NCI-H774 (cell line): ENCODE measurements around the gene C14orf93.

Source experiments
- DNase-seq: peaks from one replicate; lab custom pipeline; 2025; lab: John Stamatoyannopoulos, UW

C14orf93 gene, protein sequence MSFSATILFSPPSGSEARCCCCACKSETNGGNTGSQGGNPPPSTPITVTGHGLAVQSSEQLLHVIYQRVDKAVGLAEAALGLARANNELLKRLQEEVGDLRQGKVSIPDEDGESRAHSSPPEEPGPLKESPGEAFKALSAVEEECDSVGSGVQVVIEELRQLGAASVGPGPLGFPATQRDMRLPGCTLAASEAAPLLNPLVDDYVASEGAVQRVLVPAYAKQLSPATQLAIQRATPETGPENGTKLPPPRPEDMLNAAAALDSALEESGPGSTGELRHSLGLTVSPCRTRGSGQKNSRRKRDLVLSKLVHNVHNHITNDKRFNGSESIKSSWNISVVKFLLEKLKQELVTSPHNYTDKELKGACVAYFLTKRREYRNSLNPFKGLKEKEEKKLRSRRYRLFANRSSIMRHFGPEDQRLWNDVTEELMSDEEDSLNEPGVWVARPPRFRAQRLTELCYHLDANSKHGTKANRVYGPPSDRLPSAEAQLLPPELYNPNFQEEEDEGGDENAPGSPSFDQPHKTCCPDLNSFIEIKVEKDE

GRCh38 chr14:23009939-23010726 lies at the start of gene C14orf93:
Gene C14orf93, minus strand, starts transcription at chr14:23010143. Its CDS starts 11,120 bp downstream, at chr14:22999023.
- DNase-seq: peak; percentile 73

GRCh38 chr14:23058654-23059504 lies 48.9 kb upstream of the C14orf93 start:
- no peak for DNase-seq

GRCh38 chr14:23057757-23058653 lies 48.1 kb upstream of the C14orf93 start:
- DNase-seq: no peak

DNA sequence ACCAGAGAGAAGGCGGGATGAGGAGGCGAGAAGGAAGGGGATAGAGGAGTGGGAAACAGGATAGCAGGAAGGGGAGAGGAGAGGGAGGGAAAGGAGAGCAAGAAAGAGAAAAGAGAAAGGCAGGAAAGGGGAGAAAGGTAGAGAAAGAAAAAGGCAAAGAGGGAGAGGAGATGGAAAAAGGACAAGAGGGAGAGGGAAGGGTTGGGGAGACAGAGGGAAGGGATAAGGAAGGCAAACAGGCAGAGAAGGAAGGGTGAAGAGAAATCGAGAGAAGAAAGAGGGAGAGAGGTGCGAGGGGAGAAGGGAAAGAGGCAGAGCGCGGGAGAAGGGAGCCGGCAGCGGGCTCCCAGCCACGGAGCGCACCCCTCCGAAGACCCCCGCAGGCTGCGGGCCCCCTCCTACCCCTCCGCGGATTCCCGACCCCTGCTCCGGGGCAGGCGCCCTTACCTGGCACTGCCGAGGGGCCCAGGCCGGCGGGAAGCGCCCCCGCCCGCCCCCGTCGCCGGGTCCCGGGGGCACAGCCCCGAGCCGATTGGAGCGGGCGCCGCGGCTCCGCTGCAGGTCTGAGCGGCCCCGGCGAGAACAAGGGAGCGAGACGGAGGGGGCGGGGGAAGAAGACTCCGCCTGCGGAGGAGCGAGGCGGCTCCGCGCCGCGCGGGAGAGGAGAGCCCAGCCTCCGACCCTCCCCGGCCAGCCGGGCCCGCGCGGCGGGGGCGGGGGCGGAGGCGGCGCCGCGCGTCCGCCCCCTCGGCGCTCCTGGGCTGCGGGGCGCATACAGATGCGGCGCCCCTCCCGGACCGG lies 47.2 kb upstream of the C14orf93 start, which contains the start of gene CDH24:
CDH24 (minus strand) TSS at position 565 of the 801 bp plus-strand sequence. CDS start 1,787 bp downstream, outside the sequence.
- no peak for DNase-seq

GRCh38 chr14:23056145-23056955 lies 46.4 kb upstream of the C14orf93 start:
- DNase-seq: no peak

- no peak for DNase-seq
Measured at GRCh38 chr14:23055621-23056144, 45.7 kb upstream of the C14orf93 start.

GRCh38 chr14:23055147-23055550 lies 45.2 kb upstream of the C14orf93 start:
- no peak for DNase-seq

- DNase-seq: no peak
Measured at GRCh38 chr14:23054000-23054811, 44.3 kb upstream of the C14orf93 start.

GRCh38 chr14:23053426-23053825 lies 43.5 kb upstream of the C14orf93 start:
- DNase-seq: no peak

- no peak for DNase-seq
Measured at GRCh38 chr14:23052671-23053070, 42.7 kb upstream of the C14orf93 start.

DNA sequence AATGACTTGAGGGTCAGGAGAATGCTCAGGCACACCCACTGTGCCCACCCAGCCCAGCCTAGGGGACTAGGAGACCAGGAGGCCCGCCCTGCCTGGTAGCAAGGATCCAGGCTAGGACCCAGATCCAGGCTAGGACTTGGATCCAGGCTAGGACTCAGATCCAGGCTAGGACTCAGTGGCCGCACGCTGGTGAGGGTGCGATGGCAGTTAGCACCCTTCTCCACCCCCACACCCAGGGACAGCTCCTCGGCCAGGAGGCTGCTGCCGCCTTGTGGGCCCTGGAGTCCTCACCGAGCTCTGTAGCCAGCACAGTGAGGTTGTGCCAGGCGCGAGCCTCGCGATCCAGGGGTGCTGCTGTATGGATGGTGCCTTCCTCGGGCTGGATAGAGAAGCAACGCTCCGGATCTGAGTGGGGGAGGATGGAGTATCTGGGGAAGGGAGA lies 42.3 kb upstream of the C14orf93 start:
- DNase-seq: no peak

GRCh38 chr14:23051141-23052057 lies 41.5 kb upstream of the C14orf93 start:
- DNase-seq: no peak

- DNase-seq: no peak
Measured at GRCh38 chr14:23049011-23049410, 39.1 kb upstream of the C14orf93 start.

DNA sequence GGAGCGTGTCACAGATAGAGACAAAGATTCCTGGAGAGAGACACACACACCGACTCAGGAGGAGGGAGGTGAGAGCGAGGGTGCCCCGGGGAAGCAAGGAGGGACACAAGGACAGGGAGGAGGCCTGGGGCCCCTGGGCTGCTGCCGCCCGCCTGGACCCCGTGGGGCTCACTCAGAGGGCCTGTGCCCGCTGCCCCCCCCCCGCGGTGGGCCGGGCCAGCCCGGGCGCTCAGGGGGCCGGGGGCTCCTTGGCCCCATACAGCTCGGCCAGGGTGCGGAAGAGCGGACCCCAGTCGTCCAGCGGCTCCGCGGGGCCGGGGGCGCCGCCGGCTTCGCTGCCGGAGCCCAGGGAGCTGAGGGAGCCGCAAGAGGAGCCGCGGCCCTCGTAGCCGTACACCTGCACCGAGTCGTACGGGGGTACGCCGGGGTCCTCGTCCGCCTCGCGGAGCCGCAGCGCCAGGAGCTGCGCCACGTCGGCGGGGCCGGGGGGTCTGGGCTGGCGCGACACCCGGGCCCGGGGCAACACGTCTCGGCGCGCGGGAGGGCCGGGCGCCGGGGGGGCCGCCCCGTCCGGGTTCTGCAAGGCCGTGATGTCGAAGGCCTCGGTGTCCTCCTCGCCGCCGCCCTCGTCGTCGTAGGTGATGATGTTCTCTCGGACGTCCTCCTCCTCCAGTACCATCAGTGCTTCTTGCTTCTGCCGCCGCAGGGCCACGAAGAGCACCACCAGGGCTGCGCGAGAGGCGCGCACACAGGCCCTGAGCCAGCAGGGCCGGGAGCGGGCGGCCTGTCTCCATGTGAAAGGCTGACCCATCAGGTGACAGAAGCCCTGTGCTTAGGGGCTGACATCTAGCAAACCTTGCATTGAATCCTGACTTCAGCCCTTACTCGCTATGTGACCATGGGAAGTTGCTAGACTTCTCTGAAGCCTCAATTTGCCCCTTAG lies 38.1 kb upstream of the C14orf93 start:
- DNase-seq: no peak

GRCh38 chr14:23047034-23047634 lies 37.2 kb upstream of the C14orf93 start:
- DNase-seq: no peak
